GM23338 (cell line): ENCODE results near the gene DNAH11.

Experiments
- CREB1 ChIP-seq: fragments of 250-450 bp; sonication (Bioruptor Pico); IDR thresholded peaks from 2 replicates; pipeline ENCODE4 v1.5.0; 2020; ENCODE audit warnings: low read depth, mild to moderate bottlenecking, moderate library complexity
- ETS1 ChIP-seq: IDR thresholded peaks from 2 replicates; pipeline ENCODE4 v1.6.1; 2016; ENCODE audit warnings: antibody characterized with exemption
- EZH2 ChIP-seq: fragments of 200-600 bp; sonication (generic); IDR thresholded peaks from one replicate; pipeline ENCODE4 v1.8.0; 2017; ENCODE audit warnings: antibody characterized with exemption, mild to moderate bottlenecking, low read depth; ENCODE audit not compliant: unreplicated experiment
- EZH2phosphoT487 ChIP-seq: fragments of 200-600 bp; sonication (generic); IDR thresholded peaks from one replicate; pipeline ENCODE4 v1.8.1; 2018; ENCODE audit warnings: antibody characterized with exemption; ENCODE audit not compliant: unreplicated experiment
- JUNB ChIP-seq: IDR thresholded peaks from one replicate; pipeline ENCODE4 v1.6.1; 2016; ENCODE audit warnings: antibody characterized with exemption; ENCODE audit not compliant: unreplicated experiment
- NANOG ChIP-seq: IDR thresholded peaks from 2 replicates; pipeline ENCODE4 v1.6.1; 2016; ENCODE audit warnings: antibody characterized with exemption, borderline replicate concordance
- POLR2AphosphoS5 ChIP-seq: IDR thresholded peaks from 2 replicates; pipeline ENCODE4 v1.6.1; 2016; ENCODE audit warnings: antibody characterized with exemption, low read depth
- REST ChIP-seq: IDR thresholded peaks from one replicate; pipeline ENCODE4 v1.6.1; 2018; ENCODE audit warnings: antibody characterized with exemption; ENCODE audit not compliant: unreplicated experiment
- ZNF114 ChIP-seq: fragments of 250-450 bp; sonication (Bioruptor Pico); IDR thresholded peaks from 2 replicates; pipeline ENCODE4 v1.5.0; 2020; ENCODE audit warnings: mild to moderate bottlenecking, moderate library complexity
- ZNF331 ChIP-seq: fragments of 250-450 bp; sonication (Bioruptor Pico); IDR thresholded peaks from 2 replicates; pipeline ENCODE4 v1.5.0; 2020; ENCODE audit warnings: low read depth, mild to moderate bottlenecking, moderate library complexity
- ZNF462 ChIP-seq: fragments of 250-450 bp; sonication (Bioruptor Pico); IDR thresholded peaks from 2 replicates; pipeline ENCODE4 v1.5.0; 2020; ENCODE audit warnings: mild to moderate bottlenecking, moderate library complexity
- TF ChIP-seq, protein P1 (sequence below), 2 experiments: fragments of 200-600 bp in 1 of 2; sonication (generic) in 1 of 2; conservative IDR thresholded peaks; 2 replicates each; pipeline versions ENCODE4 v1.5.1 to v1.6.1; 2016 to 2017; ENCODE audit warnings: antibody characterized with exemption in 2 of 2, low read depth in 2 of 2, mild to moderate bottlenecking in 2 of 2, moderate library complexity in 1 of 2

GRCh38 chr7:21922605-21923004 lies 379.8 kb downstream of the DNAH11 start:
- TF ChIP-seq POLR2AphosphoS5 (no peak), CREB1 (CRISPR knock-in tag) (no peak), EZH2 (no peak), REST (no peak), EZH2phosphoT487 (no peak), ZNF331 (CRISPR knock-in tag) (no peak), NANOG (no peak), JUNB (no peak), ZNF114 (CRISPR knock-in tag) (no peak), ETS1 (no peak), ZNF462 (CRISPR knock-in tag) (no peak)
- TF ChIP-seq, protein P1, sequence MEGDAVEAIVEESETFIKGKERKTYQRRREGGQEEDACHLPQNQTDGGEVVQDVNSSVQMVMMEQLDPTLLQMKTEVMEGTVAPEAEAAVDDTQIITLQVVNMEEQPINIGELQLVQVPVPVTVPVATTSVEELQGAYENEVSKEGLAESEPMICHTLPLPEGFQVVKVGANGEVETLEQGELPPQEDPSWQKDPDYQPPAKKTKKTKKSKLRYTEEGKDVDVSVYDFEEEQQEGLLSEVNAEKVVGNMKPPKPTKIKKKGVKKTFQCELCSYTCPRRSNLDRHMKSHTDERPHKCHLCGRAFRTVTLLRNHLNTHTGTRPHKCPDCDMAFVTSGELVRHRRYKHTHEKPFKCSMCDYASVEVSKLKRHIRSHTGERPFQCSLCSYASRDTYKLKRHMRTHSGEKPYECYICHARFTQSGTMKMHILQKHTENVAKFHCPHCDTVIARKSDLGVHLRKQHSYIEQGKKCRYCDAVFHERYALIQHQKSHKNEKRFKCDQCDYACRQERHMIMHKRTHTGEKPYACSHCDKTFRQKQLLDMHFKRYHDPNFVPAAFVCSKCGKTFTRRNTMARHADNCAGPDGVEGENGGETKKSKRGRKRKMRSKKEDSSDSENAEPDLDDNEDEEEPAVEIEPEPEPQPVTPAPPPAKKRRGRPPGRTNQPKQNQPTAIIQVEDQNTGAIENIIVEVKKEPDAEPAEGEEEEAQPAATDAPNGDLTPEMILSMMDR (conservative IDR thresholded peaks at IDR 0.05; ENCODE audit: low read depth in 2 of 2) = no peak
